Measurements from ENCODE around the gene LARP4B.

The LARP4B gene

GRCh38 chr10:822661-823367 is 108.7 kb downstream of the LARP4B start:
- no peak for DNase-seq

GRCh38 chr10:822197-822596 is 109.3 kb downstream of the LARP4B start:
- no peak for DNase-seq

GRCh38 chr10:821322-821721 is 110.2 kb downstream of the LARP4B start:
- no peak for DNase-seq

GRCh38 chr10:819816-820215 is 111.7 kb downstream of the LARP4B start:
- no peak for DNase-seq

GRCh38 chr10:819326-819725 is 112.2 kb downstream of the LARP4B start:
- no peak for DNase-seq

GRCh38 chr10:818526-819220 is 112.8 kb downstream of the LARP4B start:
- DNase-seq: no peak

GRCh38 chr10:818010-818409 is 113.5 kb downstream of the LARP4B start:
- DNase-seq: no peak

- DNase-seq: no peak
These were observed 114.1 kb downstream of the LARP4B start for GRCh38 chr10:817371-817770.

- no peak for DNase-seq
These were observed 114.5 kb downstream of the LARP4B start for GRCh38 chr10:816958-817357.

- no peak for DNase-seq
These were observed 115.4 kb downstream of the LARP4B start for GRCh38 chr10:816091-816477.

GRCh38 chr10:815338-816090 is 116.0 kb downstream of the LARP4B start:
- no peak for DNase-seq

GRCh38 chr10:814536-815302 is 116.8 kb downstream of the LARP4B start:
- DNase-seq: no peak

- no peak for DNase-seq
These were observed 118.2 kb downstream of the LARP4B start for GRCh38 chr10:813286-813685.

GRCh38 chr10:812787-813186 is 118.7 kb downstream of the LARP4B start:
- DNase-seq: no peak

GRCh38 chr10:811379-812175 is 119.9 kb downstream of the LARP4B start:
- no peak for DNase-seq

- DNase-seq: no peak
These were observed 121.1 kb downstream of the LARP4B start for GRCh38 chr10:810351-810846.

- DNase-seq: no peak
These were observed 121.7 kb downstream of the LARP4B start for GRCh38 chr10:809671-810350.

GRCh38 chr10:807958-808353 is 123.5 kb downstream of the LARP4B start:
- DNase-seq: no peak

GRCh38 chr10:807163-807957 is 124.1 kb downstream of the LARP4B start:
- no peak for DNase-seq

GRCh38 chr10:806451-807162 is 124.9 kb downstream of the LARP4B start:
- no peak for DNase-seq
